Psoas muscle (tissue), 8 donors: Measurements from ENCODE around the gene CENPU. TPM values are rescaled to one million over a fixed set of nuclear protein-coding genes. Genes with fewer than 3 reads are reported as not detected.

Experiments
- ATAC-seq, 4 donors: fragments of 200-7000 bp; cut with Tn5 transposase; one replicate each; pipeline ENCODE4 v1.9.1; 2020; ENCODE audit warnings: moderate library complexity in 3 of 4, mild to moderate bottlenecking in 2 of 4
- DNase-seq, 2 donors: peaks; one replicate each; pipeline ENCODE4 v3.0.0-alpha.2; 2020
- H3K27ac ChIP-seq: fragments of 200-600 bp; one replicate; pipeline ENCODE4 v1.8.0; 2022
- H3K27me3 ChIP-seq, 3 donors: fragments of 200-600 bp in 1 of 3; one replicate each; pipeline versions ENCODE4 v1.6.1 to v1.8.0; 2013 to 2022; ENCODE audit warnings: low read length in 2 of 3, mild to moderate bottlenecking in 2 of 3, moderate library complexity in 1 of 3; ENCODE audit not compliant: insufficient read depth in 3 of 3
- H3K36me3 ChIP-seq, 2 donors: fragments of 200-600 bp in 1 of 2; one replicate each; pipeline versions ENCODE4 v1.6.1 to v1.8.0; 2013 to 2022; ENCODE audit warnings: low read depth in 1 of 2, mild to moderate bottlenecking in 1 of 2, moderate library complexity in 1 of 2; ENCODE audit not compliant: insufficient read depth in 1 of 2
- H3K4me1 ChIP-seq: fragments of 200-600 bp; one replicate; pipeline ENCODE4 v1.8.0; 2022
- H3K4me3 ChIP-seq: fragments of 200-600 bp; one replicate; pipeline ENCODE4 v1.8.0; 2022; ENCODE audit warnings: mild to moderate bottlenecking
- H3K9me3 ChIP-seq: fragments of 200-600 bp; one replicate; pipeline ENCODE4 v1.8.0; 2022
- whole genome bisulfite sequencing, 3 donors: extraction: QIAGEN DNeasy Blood & Tissue Kit; methylation state at CpG; one replicate each; pipeline versions ENCODE4 v1.1.6 to v1.1.7; 2013; 5-methylcytosine and 5-hydroxymethylcytosine counted together
- intact Hi-C, 2 donors: fragments of 100-400 bp; cut with DNase I; formaldehyde crosslinking; loops; one replicate each; pipeline versions ENCODE4 v1.11.0 to v1.14.2; 2022
- polyA plus RNA-seq, 3 donors: library from polyadenylated mRNA; stranded (reverse); fragments of 200-250 nt; gene quantifications; one replicate each; pipeline ENCODE4 v1.2.3, GENCODE V29; 2013
- total RNA-seq, 4 donors: library from RNA; stranded (reverse); fragmentation: NEBNext Ultra II Directional in 2 of 4; extraction: Animal tissue kit (Norgen Biotek cat#: 25700) in 2 of 4; gene quantifications; one replicate each; pipeline versions ENCODE4 v1.2.1 to v1.2.4, GENCODE V29; 2021 to 2023
- TF ChIP-seq, protein P1 (sequence below): fragments of 200-600 bp; IDR thresholded peaks from one replicate; pipeline ENCODE4 v1.8.0; 2022; ENCODE audit warnings: antibody characterized with exemption
- donor health status: healthy with polysubstance abuse.
- donor health status: DM: no; HTN: no; CAD: no; lungs with moderate emphysema.
- donor health status: Bipolar disorder and iron deficiency.
- donor health status: healthy.
- donor health status: DM: yes; HTN: yes; CAD: no.
- donor health status: DM: no; HTN: no; CAD: no.
- donor health status: DM: no; HTN: no; CAD: no.
- donor health status: DM: yes; HTN: yes; CAD: no.

The CENPU gene
- total and polyA plus RNA-seq, 7 donors: 0.63 to 2.0 (median 1.1) TPM

GRCh38 chr4:184645904-184646610, 87.8 kb downstream of the CENPU start:
- Histone ChIP-seq H3K4me3 (peak overlapping the region; percentile 91), H3K4me1 (peaks cover 51% of the 10 kb centered on the region), H3K9me3 (no peaks in the 10 kb centered on the region), H3K36me3 (peaks cover 0 to 37% of the 10 kb centered on the region in 2 donors), H3K27me3 (no peaks in the 10 kb centered on the region), H3K27ac (peak overlapping the region; percentile 99)
- intact Hi-C loops: loop anchor here (5.0 to 10.0 kb wide), 6 partner anchors 86 to 381 kb away; partner anchors contain the start of genes ACSL1 (in 2 of the 2), CENPU (in 1 of the 2) and IRF2 (in 1 of the 2)
- ATAC-seq (no peak), DNase-seq (no peak)
- TF ChIP-seq, protein P1, sequence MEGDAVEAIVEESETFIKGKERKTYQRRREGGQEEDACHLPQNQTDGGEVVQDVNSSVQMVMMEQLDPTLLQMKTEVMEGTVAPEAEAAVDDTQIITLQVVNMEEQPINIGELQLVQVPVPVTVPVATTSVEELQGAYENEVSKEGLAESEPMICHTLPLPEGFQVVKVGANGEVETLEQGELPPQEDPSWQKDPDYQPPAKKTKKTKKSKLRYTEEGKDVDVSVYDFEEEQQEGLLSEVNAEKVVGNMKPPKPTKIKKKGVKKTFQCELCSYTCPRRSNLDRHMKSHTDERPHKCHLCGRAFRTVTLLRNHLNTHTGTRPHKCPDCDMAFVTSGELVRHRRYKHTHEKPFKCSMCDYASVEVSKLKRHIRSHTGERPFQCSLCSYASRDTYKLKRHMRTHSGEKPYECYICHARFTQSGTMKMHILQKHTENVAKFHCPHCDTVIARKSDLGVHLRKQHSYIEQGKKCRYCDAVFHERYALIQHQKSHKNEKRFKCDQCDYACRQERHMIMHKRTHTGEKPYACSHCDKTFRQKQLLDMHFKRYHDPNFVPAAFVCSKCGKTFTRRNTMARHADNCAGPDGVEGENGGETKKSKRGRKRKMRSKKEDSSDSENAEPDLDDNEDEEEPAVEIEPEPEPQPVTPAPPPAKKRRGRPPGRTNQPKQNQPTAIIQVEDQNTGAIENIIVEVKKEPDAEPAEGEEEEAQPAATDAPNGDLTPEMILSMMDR: no peak
- WGBS, 3 donors: 48 to 67% (median 61%) methylated on average over 6 of the region's 6 CpGs

DNA sequence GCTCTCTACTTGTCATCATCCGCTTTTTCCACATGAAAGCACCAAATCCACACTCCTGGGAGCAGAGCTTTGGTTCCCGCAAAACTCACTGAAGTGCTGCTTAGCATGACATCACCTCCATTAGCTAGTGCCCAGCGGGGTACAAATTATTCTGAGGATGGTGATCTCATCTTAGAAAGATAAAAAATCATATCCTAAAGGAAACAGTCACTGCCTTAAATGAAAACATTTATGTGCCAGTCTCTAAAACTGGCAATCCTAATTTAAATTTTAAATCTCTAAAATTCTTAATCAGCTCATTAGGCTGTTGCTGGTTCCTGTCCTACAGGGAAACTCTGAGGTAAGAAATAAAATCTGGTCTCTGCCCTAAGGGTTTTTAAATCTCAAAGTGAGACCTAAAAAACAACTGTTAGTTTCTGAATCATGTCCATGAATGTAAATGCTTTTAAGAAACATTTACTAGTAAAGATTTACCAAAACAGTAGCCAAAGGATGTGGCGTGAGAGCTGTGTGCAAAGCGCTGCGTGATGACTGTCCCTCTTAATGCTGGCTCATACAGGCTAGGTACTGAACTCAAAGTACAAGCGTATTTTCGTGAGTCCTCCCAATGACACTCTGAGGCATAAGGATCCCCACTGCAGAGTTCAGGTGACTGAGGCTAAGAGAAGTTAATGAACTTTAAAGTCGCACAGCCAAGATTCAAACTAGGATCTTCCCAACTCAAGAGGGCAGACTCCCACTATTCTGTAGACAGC, 89.2 kb downstream of the CENPU start:
- Histone ChIP-seq H3K27me3 (no peaks in the 10 kb centered on the region), H3K4me1 (peaks cover 57% of the 10 kb centered on the region)

More for the DNA sequence above, 89.2 kb downstream of the CENPU start:
- DNase-seq (no peak), ATAC-seq (no peak)
- 81 to 86% (median 86%) methylated on average over 9 of the region's 9 CpGs for WGBS, 3 donors
- H3K27ac ChIP-seq: peak overlapping the region; percentile 99
- intact Hi-C loops: loop anchor here (5.0 to 10.0 kb wide), 6 partner anchors 88 to 380 kb away; partner anchors contain the start of genes ACSL1 (in 2 of the 2), CENPU (in 1 of the 2) and IRF2 (in 1 of the 2)
- no peaks in the 10 kb centered on the region for H3K9me3 ChIP-seq
- H3K4me3 ChIP-seq: no peak overlapping the region
- TF ChIP-seq, protein P1: no peak
- peaks cover 0 to 41% of the 10 kb centered on the region in 2 donors for H3K36me3 ChIP-seq

Other genes starting within 250 kb of the CENPU start
- gene CASP3, start 84.6 kb downstream of the CENPU start, total RNA-seq: 10 to 100 TPM; 13.8 to 49.7 (median 20.5) TPM
- 10 to 100 TPM; 16.1 to 46.6 (median 39.8) TPM for gene CASP3, start 84.6 kb downstream of the CENPU start, polyA plus RNA-seq
- gene PRIMPOL, start 84.4 kb downstream of the CENPU start, total RNA-seq: 10 to 100 TPM in 1 of 4 donors, 1 to 10 TPM in 3; 4.8 to 10.1 (median 7.5) TPM
- gene PRIMPOL, start 84.4 kb downstream of the CENPU start, polyA plus RNA-seq: 10 to 100 TPM in 1 of 3 donors, 1 to 10 TPM in 2; 4.2 to 11.1 (median 5.6) TPM
- gene ACSL1, start 91.9 kb upstream of the CENPU start, total RNA-seq: 1,000 to 10,000 TPM in 2 of 4 donors, 100 to 1,000 TPM in 2; 257 to 1,392 (median 704) TPM
- 1,000 to 10,000 TPM in 1 of 3 donors, 100 to 1,000 TPM in 2; 435 to 1,333 (median 781) TPM for gene ACSL1, start 91.9 kb upstream of the CENPU start, polyA plus RNA-seq